ENCODE measurements around the gene MIPEP.

Gene MIPEP

GRCh38 chr13:23859455-23859854 is 29.7 kb downstream of the MIPEP start:
- no peak for DNase-seq (ENCODE audit: insufficient read length, low spot score)
- FAIRE-seq, result no peak
- TF ChIP-seq CTCF (IDR thresholded peaks at IDR 0.05; ENCODE audit: insufficient read depth, missing control alignments), result no peak

- no peak for TF ChIP-seq CTCF (IDR thresholded peaks at IDR 0.05; ENCODE audit: insufficient read depth, missing control alignments)
- FAIRE-seq (no peak), DNase-seq (ENCODE audit: insufficient read length, low spot score) (no peak)
Measured at GRCh38 chr13:23858546-23858945, 30.7 kb downstream of the MIPEP start.

- FAIRE-seq, result no peak
- DNase-seq (ENCODE audit: insufficient read length, low spot score), result no peak
- TF ChIP-seq CTCF (IDR thresholded peaks at IDR 0.05; ENCODE audit: insufficient read depth, missing control alignments), result no peak
Measured at GRCh38 chr13:23856008-23856750, 33.0 kb downstream of the MIPEP start.

GRCh38 chr13:23855360-23855759 is 33.8 kb downstream of the MIPEP start:
- FAIRE-seq (no peak), DNase-seq (ENCODE audit: insufficient read length, low spot score) (no peak)
- no peak for TF ChIP-seq CTCF (IDR thresholded peaks at IDR 0.05; ENCODE audit: insufficient read depth, missing control alignments)

GRCh38 chr13:23852351-23852750 is 36.8 kb downstream of the MIPEP start:
- no peak for TF ChIP-seq CTCF (IDR thresholded peaks at IDR 0.05; ENCODE audit: insufficient read depth, missing control alignments)
- FAIRE-seq (no peak), DNase-seq (ENCODE audit: insufficient read length, low spot score) (no peak)

GRCh38 chr13:23851106-23851505 is 38.1 kb downstream of the MIPEP start:
- DNase-seq (ENCODE audit: insufficient read length, low spot score), result no peak
- no peak for FAIRE-seq
- TF ChIP-seq CTCF (IDR thresholded peaks at IDR 0.05; ENCODE audit: insufficient read depth, missing control alignments), result no peak

- DNase-seq (ENCODE audit: insufficient read length, low spot score), result no peak
- no peak for FAIRE-seq
- no peak for TF ChIP-seq CTCF (IDR thresholded peaks at IDR 0.05; ENCODE audit: insufficient read depth, missing control alignments)
Measured at GRCh38 chr13:23850134-23850533, 39.1 kb downstream of the MIPEP start.
